GM21381 (cell line): Measurements from ENCODE around the gene PTPRE.

Experiments used
- ATAC-seq: cut with Tn5 transposase; IDR thresholded peaks from one replicate; pipeline ENCODE4 v1.9.1; 2021; ENCODE audit warnings: mild to moderate bottlenecking, moderate library complexity; ENCODE audit not compliant: unreplicated experiment

PTPRE gene

DNA sequence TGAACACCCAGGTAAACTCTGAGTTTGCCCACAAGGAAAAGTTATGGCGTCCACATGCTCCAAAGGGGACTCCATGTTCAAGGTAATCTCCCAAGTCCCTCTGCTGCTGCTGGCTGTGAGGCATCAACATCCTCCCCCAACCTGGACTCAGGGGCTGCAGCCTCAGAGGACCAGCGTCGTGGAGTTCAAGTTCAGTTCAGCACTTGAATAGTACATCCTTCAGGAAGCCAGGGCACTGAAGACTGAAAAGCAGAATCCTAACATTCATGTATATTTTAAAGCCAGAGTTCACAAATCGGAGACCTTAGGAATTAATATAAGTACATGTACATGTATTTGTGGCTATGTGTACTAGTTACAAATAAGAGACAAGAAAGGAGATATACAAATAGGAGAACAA is 90.4 kb downstream of the PTPRE start:
- ATAC-seq: no peak

DNA sequence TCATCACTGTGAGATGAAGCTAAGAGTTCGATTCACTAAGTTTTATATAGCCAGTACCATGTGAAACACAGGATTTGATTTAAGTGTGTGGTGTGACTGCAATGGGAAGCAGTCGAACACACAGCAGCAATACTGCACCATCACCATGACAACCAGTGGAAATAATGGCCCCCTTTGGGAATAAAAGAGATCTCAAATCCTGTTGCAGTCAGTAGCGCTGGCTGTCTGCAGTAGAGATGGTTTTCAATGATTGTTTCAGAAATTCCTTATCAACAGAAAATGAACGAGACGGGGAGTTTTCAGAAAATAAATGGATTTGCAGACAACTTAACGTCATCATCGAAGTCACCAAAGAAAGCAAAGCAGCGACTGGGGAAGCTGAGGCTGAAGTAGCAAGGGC is 91.0 kb downstream of the PTPRE start:
- no peak for ATAC-seq

DNA sequence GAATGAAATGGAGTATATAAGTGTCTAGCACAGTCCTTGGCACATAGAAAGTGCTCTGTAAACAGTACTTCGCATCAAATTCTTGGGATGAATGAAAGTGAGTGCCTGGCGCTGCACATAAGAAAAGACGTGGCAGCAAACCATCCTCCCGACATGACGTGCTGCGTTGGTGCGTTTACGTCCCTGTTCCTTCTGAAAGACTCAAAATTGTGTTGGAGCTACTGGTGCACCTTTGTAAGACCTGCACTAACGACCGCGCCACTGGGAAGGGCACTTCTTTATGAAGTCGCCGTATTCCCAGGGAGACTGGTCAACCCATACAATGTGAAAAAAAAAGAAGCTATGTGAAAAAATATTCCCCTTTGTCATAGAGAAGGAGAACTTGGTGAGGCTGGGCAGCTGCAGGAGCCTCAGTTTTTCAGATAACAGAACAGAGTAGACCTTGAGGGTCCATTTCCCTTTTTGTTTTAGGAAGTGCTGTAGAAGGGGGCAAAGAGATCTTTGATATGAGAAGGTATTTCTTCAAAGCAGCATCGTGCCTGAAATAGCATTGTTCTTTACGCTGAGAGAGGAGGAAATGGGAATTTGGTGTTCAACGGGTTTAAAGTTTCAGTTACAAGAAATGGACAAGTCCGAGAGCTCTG is 91.7 kb downstream of the PTPRE start:
- no peak for ATAC-seq

DNA sequence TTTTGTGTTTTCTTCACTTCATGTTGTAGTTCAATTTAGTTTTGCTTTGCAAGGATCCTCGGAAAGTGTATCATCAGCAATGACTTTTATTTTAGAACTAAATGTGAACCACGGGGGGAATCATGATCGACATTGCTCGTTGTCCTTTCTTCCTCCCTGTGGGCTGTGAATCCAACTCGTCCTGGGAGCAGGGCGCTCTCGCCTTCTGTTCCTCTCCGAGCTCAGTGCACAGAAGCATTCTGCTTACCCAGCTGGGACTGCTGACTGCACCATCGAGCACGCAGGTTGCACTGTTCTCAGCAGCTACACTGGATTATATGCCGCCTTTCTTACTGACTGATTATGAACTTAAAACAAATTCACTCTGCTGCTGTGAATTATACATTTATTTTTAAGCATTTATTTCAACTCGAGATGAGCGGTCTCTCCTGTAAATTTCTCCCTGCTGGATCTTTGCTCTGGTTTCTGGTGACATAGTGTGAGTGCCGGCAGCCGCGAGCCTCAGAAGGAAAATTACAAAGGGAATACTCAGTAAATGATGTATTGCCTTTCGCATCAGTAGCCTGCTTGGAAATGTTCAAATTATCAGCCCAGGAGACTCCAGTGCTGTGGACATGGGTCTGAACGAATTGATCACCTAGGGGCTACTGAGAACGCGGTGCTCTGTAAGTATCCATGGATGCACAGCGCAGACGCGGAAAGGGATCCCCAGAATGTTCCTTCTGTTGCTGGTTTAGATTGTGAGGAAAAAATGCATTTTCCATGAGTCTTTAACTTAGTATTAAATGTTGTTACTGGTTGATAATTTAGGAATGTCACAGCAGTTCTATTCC is 92.6 kb downstream of the PTPRE start:
- ATAC-seq: no peak

DNA sequence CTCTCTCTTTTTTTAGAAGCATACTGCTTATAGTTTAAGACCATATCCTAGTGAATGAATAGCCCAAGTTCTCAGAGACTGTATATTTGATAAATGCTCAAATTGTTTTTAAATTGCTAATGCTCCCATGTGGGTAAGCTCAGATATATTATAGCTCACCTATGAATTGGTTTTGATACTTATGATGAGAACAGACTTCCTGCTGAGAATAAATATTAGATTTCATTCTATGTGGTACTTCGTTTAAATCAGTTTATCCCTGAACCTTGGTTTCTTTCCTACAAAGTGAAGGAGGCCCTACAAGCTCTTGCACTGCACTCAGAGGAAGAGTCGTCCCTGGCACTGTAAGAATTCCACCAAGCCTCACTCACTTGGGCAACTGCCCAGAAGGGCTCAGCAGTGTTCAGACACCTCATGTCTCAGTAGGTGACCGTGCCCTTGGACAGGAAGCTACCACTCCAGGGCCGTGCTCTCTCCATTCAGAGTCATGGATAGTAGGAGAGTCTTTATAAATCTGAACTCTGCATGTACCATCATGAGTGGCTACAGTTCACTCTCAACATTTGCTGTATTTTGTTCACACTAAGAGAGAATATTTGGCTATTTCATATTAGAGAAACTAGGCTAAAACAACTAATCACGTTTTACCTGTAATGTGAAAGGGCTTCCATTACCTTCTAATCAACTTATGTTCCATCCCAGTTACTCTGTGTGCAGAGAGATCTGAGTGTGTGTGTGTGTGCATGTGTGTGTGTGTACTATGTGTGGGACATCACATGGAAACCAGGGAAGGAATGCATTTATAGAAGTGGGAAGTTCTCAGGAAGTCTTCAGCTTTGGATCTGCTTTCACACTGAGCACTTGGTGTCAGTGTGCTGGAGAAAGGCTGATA is 93.8 kb downstream of the PTPRE start:
- ATAC-seq: no peak

DNA sequence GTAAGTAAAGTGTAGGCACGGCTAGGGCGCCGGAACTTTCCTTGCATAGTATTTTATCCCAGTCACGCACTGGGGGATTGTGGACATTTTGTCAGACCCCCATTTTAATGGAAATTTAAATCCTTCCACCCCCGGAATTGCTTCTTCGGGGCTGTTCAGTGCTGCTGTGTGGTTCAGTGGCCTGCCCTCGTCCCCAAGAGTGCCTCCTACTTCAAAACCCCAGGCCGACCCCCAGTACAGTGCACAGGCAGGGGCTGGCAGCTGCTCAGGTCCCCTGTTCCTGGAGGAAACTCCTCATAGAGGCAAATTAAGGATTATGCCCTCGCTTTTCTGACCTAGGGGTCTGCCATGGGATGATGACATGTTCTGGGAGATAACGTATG is 94.5 kb downstream of the PTPRE start:
- ATAC-seq: no peak

DNA sequence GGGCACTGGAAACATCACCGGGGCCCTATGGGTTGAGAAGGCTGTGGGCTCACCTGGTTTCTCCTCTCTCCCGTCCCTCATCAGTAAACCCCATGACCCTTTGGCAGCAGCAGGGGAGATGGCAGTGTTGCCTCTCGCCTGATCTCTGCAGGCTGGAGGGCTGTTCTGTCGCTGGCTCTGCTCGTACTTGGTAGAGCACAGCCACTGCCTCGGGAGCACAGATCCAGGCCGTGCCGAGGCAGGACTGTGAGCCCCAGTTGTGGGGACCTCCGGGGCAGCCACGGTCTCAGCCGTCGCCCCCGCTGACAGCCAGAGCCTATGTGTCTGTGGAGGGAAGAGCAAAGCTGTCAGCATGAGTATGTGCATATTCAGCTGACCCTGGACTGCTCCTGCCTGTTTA is 94.9 kb downstream of the PTPRE start:
- no peak for ATAC-seq

DNA sequence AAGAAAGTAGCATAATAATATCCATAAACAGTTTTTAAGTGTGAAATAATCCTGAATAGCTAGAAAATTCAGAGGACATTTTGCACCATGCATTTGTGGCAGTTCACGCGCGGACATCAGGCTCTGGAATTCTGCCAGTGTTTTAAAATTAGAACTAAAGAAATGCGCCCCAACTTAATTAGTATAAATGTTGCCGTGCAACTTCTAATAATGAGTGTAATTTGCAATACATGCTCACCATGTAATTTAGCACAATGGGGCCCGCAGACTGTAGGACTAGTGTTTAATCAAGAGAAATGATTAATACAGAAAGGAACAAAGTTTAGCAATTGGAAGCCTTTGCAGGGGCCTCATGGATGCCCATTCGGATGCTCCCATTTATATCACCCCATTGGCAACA is 96.6 kb downstream of the PTPRE start:
- no peak for ATAC-seq

DNA sequence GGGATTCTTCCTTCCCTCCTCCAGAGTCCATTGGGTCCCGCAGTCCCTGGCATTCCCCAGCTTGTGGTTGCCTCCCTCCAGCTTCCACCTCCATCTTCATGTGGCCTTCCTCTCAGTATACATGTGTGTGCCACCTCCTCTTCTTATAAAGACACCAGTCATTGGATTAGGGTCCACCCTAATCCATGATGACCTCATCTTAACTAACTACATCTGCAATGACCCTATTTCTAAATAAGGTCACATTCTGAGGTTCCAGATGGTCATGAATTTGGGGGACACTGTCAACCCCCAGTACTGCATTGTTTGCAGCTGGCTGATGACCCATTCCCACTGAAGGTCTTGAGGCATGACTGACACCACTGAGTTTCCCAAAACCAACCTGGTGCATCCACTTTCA is 99.0 kb downstream of the PTPRE start:
- ATAC-seq: no peak

DNA sequence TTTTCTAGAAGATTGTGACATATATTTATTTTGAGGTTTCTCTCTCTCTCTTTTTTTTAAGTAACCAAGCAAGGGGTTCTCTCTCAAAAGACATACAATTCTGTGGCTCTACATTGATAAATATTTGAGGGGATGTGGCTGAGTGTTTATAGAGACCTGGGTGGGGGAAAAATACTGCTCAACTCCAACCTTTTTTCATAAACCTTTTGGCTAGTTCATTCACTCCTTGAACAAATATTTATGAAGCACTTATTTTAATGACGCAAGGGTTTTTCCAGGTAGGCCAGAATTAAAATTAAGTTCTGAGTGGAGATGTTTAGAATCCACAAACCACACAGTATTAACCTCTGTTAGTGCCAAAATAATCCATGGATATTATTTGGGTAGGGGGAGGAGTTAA is 100.2 kb downstream of the PTPRE start:
- no peak for ATAC-seq

DNA sequence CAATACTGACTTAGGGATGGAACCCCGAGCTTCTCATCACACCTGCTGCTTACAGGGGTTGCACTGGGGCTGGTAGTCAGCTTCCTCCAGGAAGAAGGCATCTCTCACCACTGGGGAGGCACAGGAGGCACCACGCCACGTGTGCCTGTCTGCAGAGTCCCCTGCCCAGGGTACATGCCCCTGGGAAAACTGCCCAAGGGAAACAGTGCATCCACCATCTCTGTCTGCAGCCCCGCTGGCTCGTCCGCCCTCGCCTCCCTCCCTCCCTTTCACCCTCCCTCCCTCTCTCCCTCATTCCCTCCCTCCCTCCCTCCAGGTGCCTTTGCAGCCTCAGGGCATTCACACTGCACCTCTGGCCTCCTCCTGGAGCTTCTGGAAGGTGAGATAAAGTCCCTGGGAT is 101.1 kb downstream of the PTPRE start:
- ATAC-seq: no peak

DNA sequence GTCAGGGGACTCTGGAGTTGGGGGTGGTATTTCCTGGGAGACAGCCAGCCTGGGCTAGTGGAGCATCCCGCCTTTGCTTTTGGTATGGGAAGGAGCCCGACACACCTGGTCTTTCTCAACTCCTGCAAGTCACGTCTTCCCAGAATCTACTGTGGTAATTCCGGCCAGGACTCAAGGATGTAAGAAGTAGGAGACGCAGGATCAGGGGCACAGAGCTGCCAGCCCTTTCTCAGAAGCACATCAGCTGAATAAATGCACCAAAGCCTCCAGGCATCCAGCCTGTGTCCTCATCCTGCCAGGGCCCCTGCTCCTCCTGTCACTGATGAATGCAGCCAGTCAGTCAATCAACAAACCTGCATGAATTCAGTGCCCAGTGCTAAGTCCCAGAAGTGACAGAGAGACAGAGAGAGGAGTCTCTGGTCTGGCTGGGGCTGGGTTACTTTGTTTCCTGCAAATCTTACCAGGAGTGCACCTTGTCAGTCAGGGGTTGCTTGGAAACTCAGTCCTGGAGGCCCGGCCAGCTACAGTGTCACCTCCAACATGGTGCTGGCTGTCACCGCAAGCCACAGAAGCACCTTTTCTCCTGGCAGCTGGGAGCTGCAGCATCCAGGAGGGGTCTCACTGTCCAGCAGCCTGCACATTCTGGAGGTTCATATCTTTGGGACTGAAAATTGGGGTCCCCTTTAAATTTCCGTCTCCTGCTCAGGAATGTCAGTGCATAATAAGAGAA is 101.8 kb downstream of the PTPRE start:
- ATAC-seq: no peak

DNA sequence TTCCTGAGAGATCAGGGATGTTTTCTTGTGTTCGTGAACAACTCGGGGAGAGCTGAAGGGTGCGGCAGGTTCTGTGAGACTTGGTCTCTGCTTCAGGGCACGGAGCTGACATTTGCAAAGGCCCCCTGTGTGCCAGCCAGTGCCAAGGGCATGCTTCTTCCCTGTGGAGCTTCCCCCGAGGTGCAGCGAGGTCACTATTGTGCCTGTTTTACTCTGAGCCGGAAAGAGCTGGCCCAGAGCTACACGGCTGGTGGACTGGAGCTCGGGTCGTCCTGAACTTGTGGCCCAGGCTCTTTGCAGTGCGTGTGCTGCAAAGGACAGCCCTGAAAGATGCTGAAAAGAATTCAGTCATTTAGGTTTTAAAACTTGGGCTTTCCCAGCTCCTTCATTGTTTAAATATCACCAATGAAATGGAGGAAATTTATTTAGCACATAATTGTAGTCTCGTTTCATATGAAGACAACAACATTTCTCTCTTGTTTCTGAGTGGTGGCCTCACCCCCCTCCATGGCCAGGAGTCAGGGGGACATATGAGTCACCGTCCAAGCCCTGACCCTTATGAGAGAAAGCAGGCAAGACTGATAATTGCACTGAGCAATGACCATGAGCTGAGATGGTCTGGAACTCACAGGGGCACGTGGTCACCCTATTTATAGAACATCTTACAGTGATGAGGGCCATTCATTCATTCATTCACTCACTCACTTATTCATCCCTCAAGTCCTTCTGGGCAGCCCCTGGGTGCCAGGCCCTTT is 102.6 kb downstream of the PTPRE start:
- no peak for ATAC-seq

DNA sequence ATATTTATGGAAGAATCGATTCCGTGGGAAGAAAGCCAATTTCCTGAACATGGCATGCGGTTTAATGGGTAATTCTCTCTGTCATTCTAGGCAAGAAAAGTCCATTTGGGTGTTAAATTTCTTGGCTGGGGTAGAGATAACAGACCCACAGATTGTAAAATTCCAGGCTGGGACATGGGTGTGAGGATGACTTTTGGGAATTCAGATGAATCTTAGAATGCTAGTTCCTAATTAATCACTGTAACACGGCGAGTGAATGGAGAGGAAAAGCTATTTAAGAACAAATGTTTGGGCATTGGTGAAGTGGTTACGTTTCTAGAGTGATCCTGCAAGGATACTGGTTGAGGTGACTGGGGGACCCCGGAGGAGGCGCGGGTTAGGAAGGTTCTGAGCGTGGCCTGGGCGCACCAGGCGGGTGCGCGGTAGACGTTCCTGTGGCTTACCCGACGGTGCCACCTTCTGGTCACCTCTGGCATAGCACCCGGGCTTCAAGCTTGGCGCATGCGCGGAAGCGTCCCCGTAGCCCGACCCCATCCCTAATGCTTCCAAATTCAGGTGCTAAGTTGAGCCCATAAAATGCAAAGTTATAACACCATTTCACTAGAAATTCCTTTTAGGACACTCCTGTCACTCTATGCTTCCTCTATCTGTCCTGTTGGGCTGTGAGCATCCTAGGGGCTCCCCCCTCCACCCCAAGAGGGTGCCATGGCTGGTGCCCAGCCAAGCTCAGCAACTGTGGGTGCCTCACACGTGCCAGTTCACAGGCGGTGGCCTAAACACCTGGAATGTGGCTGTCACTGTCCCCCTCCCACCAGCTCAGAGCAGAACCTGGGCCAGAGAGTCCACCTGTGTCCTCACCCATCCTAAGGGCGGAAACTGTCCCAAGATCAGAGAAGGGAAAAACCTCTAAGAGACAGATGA is 104.4 kb downstream of the PTPRE start:
- ATAC-seq: peak; percentile 88

DNA sequence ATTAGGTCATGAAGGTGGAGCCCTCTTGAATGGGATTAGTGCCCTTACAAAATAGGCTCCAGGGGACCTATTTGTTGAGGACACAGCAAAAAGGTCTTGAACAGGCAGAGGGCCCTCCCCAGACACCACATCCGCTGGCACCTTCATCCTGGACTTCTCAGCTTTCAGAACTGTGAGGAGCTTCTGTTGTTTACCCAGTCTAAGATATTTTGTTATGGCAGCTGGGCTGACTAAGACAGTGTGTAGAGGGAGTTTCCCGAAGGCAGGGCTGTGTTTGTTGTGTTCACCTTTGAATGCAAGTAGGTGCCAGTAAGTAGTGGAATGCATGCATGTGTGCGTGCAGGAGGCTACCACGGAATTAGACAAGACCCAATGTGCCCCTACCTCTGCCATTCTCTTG is 106.7 kb downstream of the PTPRE start:
- ATAC-seq: no peak

DNA sequence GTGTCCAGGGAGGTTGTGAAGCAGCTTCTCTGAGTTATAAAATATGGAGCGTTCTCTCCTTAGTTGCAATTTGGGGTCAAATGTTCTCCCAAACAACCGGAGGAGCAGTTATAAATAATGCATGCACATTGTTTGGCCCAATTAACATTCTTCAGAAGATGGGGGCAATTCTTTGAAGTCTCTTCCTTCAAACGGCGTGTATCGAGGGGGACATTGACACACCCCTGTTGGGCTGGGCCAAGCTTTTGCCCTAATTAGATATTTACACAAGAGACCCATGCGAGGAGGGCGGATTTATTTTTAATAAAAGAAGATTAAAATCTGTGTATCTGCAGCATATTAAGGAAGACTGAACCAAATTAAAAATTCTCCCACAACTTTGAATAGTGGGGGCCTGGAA is 107.3 kb downstream of the PTPRE start:
- no peak for ATAC-seq

DNA sequence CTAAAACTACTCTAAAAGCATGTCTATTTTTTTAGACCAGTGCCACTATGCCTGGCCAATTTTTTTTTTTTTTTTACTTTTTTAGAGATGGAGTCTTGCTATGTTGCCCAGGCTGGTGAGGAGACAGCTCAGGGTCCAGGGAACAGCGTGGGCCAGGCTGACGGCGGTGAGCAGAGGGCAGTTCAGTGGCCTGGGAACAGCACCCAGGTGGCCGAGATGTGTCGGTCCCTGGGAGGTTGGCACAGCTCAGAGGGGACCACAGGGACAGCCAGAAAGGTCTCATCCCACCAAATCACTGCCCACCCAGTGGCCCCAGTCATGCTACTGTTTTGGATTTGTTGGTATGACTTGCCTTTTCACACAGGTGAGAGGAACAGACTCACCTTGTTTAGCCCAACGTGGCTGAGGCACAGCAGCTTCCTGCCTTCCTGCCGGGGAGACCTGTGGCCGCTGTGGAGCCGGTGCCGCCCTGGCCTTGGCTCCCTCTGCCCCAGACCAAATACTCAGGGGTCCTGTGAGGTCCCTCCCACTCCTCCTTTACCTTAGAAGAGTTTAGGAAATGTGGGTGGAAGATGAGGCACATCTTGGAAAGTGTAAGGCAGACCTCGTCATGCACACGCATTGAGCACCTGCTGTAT is 109.6 kb downstream of the PTPRE start:
- ATAC-seq: no peak

DNA sequence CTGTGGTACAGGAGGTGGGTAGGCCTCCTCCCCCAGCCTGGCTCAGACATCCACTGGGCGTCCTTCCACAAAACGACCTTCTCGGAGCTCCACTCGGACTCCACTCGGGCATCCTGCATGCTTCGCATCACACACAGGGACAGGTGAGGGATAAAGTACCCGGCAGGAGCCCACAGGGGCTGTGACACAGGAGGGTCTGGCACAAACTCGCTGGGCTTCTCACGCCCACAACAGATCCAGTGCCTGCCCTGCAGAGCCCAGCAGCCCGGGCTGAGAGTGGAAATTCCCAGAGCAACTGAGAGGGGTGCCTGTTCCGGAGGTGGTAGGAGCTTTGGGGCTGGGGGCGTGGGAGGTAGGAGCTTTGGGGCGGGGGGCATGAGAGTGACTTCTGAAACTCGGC is 110.9 kb downstream of the PTPRE start:
- ATAC-seq: no peak

DNA sequence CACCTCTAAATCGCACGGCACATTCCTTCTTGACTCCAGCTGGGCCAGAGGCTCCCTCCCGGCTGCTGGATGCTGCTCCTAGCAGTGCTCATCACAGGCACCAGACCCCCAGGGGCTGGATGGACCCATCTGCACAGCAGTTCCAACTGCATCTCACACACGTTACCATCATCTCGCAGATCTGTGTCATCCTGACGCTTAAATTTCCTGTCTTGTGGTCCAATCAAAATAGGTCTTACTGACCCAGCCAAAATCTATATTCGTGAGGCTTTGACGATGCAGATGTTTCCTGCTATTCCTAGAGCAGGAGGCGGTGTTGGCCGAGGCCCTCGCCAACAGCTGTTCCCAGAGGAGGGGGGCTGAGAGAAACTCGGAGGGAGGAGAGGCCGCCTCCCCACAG is 111.3 kb downstream of the PTPRE start:
- ATAC-seq: no peak
